ENCODE results near the gene AOPEP.

AOPEP gene

DNA sequence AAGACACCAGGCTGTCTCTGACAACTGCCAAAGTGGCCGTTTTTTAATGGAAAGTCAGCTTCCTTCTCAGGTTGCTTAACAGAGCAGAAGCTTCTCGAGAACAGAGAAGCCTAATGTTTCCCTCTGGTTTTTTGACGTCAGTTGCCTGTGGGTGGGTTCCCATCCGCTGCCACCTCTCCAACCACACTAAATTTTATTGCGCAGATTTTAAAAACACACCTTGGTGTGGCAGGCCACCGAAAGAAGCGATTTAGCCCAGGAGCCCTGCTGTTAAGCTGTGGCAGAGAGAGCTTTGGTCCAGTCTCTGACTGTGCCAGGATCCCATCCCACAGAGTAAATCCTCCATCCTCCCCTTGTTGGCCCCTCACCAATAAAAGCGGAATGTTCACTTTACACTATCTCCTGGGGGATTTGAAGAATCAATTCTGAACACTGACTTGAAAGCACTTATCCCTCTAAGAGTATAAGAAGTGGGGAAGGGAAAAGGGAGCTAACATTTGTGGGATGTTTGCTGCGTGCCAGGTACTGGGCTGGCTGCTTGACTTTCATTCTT lies 181.6 kb downstream of the AOPEP start:
- H3K27ac ChIP-seq: no peak overlapping the region
- DNase-seq: no peak
- no peak overlapping the region for H3K4me3 ChIP-seq (ENCODE audit: low read depth, low read length)
- no peaks in the 10 kb centered on the region for H3K27me3 ChIP-seq (replicated peaks)
- H3K36me3 ChIP-seq (replicated peaks): no peaks in the 10 kb centered on the region
- in situ Hi-C loops (cut with HindIII; ENCODE audit: low pct_ligation_motif_present, low sequenced_read_pairs): no loop called here
- no peak for TF ChIP-seq CTCF (IDR thresholded peaks at IDR 0.05; ENCODE audit: low read depth, low read length, missing control alignments)

DNA sequence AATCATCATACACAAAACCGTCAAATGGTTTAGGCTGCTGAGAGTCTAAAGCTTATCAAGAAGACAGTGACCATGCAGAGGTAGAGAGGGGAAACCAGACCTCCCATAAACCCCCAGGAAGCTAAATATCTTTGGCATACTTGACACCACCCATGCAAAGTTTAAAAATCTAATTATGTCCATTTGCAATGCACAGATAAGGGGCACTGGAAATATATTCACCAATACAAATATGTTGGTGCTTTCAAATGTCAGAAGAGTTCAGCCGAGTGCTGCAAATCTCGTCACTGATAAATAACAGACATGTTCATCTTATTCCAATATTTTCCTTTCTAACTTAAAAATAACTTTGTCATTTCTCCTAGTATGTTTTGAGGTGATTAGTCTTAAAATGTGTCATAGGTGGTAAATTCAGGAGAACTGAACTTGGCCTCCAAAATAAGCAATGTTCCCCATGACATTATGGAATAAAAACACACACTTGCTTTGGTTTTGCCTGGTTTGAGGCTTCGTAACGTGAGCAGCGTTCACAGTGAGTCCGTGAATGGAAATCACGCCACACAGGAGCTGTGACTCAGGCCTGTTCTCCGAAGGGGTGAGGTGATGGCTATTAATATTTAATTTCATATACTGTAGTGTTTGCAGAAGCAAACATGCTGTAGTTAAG lies 182.2 kb downstream of the AOPEP start:
- no peaks in the 10 kb centered on the region for H3K36me3 ChIP-seq (replicated peaks)
- no peak overlapping the region for H3K4me3 ChIP-seq (ENCODE audit: low read depth, low read length)
- DNase-seq: no peak
- no peak for TF ChIP-seq CTCF (IDR thresholded peaks at IDR 0.05; ENCODE audit: low read depth, low read length, missing control alignments)
- in situ Hi-C loops (cut with HindIII; ENCODE audit: low pct_ligation_motif_present, low sequenced_read_pairs): no loop called here
- no peaks in the 10 kb centered on the region for H3K27me3 ChIP-seq (replicated peaks)
- H3K27ac ChIP-seq: no peak overlapping the region

DNA sequence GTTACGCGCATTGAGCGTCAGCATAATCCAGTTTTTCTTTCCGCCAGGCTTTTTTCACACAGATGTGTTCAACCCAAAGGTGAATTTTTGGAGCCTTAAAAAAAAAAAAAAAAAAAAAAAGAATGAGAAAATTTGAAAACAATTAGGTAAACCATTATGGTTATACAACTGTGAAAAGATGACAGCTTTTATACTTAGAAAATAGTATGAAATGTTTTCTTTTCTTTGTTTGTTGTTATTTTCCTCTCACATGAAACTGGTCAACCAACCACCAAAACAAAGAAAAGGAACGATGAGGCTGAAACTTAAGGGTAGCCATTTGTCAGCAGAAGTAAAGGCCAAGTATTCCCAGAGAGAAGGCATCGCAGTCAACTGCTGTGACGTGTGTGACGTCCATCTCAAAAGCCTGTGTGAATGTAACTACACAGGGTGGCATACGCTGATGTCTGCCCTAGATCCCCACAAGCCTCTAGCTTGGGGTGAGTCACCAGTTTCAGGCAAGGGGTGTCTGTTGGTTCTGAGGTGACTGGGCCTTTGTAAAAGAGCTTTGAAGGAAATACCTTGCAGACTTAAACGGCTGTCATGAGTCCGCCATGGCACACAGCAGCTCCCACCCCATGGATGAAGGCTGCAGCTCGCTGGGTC lies 182.9 kb downstream of the AOPEP start:
- in situ Hi-C loops (cut with HindIII; ENCODE audit: low pct_ligation_motif_present, low sequenced_read_pairs): no loop called here
- Histone ChIP-seq H3K27me3 (replicated peaks) (no peaks in the 10 kb centered on the region), H3K4me3 (ENCODE audit: low read depth, low read length) (no peak overlapping the region), H3K36me3 (replicated peaks) (no peaks in the 10 kb centered on the region), H3K27ac (no peak overlapping the region)
- no peak for DNase-seq
- no peak for TF ChIP-seq CTCF (IDR thresholded peaks at IDR 0.05; ENCODE audit: low read depth, low read length, missing control alignments)

- Histone ChIP-seq H3K27me3 (replicated peaks) (no peaks in the 10 kb centered on the region), H3K4me3 (ENCODE audit: low read depth, low read length) (no peak overlapping the region), H3K27ac (no peak overlapping the region), H3K36me3 (replicated peaks) (no peaks in the 10 kb centered on the region)
- no peak for DNase-seq
- no peak for TF ChIP-seq CTCF (IDR thresholded peaks at IDR 0.05; ENCODE audit: low read depth, low read length, missing control alignments)
- in situ Hi-C loops (cut with HindIII; ENCODE audit: low pct_ligation_motif_present, low sequenced_read_pairs): no loop called here
These were observed 183.6 kb downstream of the AOPEP start for GRCh38 chr9:94909965-94910730.

DNA sequence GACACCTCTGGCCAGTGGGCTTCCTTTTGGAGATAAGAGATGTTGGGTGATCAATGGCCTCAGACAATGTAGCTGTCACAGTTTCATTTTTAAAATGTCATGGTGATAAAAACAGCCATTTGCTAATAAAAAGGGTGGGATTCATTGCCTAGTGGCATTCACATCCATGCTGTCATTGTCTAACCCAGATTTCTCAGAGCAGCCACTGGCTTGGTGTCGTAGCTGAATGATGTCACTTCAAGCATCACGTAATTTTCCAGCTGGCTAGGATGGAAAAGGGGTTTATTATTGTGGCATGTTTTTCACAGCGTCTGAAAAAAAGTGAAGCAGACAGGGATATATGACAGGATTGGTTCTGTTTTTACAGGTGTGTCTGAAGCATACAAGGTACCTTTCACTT lies 184.7 kb downstream of the AOPEP start:
- no peak for TF ChIP-seq CTCF (IDR thresholded peaks at IDR 0.05; ENCODE audit: low read depth, low read length, missing control alignments)
- H3K27ac ChIP-seq: no peak overlapping the region
- no peaks in the 10 kb centered on the region for H3K36me3 ChIP-seq (replicated peaks)
- in situ Hi-C loops (cut with HindIII; ENCODE audit: low pct_ligation_motif_present, low sequenced_read_pairs): no loop called here
- H3K27me3 ChIP-seq (replicated peaks): no peaks in the 10 kb centered on the region
- H3K4me3 ChIP-seq (ENCODE audit: low read depth, low read length): no peak overlapping the region
- DNase-seq: no peak

All from brain microvascular endothelial cell (primary cell).